ENCODE results near the gene MX1.

The MX1 gene

GRCh38 chr21:41488080-41488479 lies 62.0 kb downstream of the MX1 start:
- no peak for DNase-seq (ENCODE audit: low read depth in 2 of 2, low spot score in 1 of 2)

GRCh38 chr21:41489329-41489728 lies 63.3 kb downstream of the MX1 start:
- DNase-seq (ENCODE audit: low read depth in 2 of 2, low spot score in 1 of 2): no peak

GRCh38 chr21:41490330-41490729 lies 64.3 kb downstream of the MX1 start:
- no peak for DNase-seq (ENCODE audit: low read depth in 2 of 2, low spot score in 1 of 2)

DNA sequence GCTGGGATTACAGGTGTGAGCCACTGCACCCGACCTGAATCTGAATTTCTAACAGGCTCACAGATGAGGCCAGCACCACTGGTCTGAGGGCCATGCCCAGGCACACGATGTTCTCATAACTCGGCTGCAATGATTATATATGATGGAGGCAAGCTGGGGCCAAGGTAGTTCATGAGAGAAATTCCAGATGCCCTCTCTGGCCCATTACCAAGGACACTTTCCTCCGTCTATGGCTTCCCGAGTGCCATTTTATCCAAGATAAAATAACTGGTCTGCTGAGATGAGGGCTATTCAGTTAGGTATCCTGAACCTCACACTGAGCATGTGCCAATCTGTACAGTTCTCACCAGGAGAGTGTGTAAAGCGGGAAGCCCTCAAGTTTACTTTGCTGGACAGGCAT lies 65.4 kb downstream of the MX1 start:
- DNase-seq (ENCODE audit: low read depth in 2 of 2, low spot score in 1 of 2): no peak

DNA sequence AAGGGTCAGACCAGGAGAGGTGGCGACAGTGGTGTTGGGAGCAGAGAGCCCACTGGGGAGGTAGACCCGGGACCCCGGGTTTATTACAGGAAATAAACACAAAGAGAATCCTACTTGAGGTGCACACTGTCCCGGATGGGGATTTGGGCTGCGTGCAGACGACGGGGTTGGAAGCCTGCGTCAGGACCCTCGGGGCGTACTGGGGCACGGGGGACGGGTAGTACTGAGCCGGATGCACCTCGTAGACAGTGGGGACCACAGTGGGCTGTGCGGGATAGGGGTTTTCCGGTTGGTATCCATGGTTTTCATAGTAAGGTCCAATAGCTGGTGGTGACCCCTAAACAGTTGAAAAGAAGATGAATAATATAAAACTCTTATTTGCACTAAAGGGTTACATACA lies 68.2 kb downstream of the MX1 start:
- DNase-seq (ENCODE audit: low read depth in 2 of 2, low spot score in 1 of 2): no peak

DNA sequence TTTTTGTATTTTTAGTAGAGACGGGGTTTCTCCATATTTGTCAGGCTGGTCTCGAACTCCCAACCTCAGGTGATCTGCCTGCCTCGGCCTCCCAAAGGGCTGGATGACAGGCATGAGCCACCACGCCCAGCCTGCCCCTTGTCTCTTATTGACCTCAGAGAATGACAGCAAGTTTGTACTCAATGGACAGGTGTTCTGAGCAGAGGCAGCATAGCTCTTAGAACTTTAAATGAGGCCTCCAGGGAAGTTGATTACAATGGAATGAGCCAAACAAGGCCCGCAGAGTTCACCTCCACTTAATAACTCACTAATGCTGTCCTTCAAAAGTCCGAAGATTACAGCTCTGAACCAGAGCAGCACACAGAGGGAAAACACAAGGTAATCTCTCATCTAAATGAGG lies 71.0 kb downstream of the MX1 start:
- no peak for DNase-seq (ENCODE audit: low read depth in 2 of 2, low spot score in 1 of 2)

DNA sequence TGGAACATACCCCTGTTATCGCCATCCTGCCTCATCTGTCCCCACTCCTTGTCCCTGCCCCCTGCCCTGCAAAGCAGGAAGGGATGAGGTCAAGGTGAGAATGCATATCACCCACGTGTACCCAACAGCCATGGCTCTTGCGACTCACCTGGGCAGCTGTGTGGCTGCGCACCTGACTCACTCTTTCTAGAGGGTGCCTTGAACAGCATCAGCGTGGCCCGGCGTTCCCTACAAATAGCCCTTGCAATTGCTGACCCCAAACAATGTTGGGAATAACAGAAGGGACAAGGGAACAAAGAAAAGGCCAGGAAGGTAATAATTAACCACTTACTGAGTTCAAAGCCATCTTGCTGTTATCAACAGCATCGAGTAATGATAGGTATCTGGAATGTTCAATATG lies 71.7 kb downstream of the MX1 start:
- no peak for DNase-seq (ENCODE audit: low read depth in 2 of 2, low spot score in 1 of 2)

DNA sequence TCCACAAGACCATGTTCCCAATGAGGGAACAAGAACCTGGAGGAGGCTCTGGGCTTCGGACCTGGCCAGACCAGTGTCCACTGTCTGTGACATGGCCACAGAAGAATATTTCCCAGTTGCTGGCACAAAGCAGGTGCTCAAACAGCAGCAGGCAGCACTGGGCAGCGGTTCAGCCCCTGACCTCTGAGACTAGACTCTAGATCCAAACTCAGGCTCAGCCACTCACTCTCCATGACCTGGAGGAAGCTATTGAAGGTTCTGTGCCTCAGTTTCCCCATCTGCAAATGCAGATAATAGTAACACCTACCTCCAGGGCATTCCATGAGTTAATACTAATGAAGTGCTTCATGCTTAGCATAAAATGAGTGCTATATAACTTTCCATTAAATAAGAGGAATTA lies 73.9 kb downstream of the MX1 start:
- no peak for DNase-seq (ENCODE audit: low read depth in 2 of 2, low spot score in 1 of 2)

DNA sequence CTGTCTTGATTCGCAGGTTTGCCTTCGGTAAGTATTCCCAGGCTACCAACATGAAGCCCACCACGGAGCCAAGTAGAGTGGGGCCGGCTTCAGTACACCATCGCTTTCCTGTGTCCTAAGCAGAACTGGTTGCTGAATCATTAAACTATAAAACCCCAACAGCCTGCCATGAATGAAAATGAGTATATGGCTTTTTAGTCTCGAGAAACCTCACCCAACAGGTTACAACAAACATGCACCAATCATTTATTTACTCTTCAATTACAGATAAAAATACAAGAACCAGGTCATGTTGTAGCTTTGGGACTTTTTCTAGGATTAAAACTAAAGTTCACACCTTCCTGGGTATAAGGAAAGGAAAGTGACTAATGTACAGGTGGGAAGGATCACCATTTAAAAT lies 74.3 kb downstream of the MX1 start:
- DNase-seq (ENCODE audit: low read depth in 2 of 2, low spot score in 1 of 2): no peak

GRCh38 chr21:41500931-41501381 lies 74.9 kb downstream of the MX1 start:
- no peak for DNase-seq (ENCODE audit: low read depth in 2 of 2, low spot score in 1 of 2)

DNA sequence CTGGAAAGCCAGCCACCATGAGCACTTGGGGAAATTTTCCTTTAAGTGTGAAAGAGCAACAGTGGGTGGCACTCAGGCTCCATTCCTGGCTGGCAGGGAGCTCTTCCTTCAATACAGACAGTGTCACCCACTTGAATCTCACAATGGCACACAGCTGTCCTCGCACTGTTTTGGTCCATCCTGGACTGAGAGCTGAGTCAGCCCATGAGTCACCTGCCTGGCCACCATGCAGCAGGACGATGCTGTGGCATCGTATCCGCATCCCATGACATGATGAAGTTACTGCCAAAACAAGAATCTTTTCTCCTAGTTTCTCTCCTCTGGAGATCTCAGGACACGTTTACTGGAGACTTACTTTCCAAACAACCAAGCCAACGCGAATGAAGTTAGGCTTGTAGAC lies 75.9 kb downstream of the MX1 start:
- DNase-seq (ENCODE audit: low read depth in 2 of 2, low spot score in 1 of 2): no peak

DNA sequence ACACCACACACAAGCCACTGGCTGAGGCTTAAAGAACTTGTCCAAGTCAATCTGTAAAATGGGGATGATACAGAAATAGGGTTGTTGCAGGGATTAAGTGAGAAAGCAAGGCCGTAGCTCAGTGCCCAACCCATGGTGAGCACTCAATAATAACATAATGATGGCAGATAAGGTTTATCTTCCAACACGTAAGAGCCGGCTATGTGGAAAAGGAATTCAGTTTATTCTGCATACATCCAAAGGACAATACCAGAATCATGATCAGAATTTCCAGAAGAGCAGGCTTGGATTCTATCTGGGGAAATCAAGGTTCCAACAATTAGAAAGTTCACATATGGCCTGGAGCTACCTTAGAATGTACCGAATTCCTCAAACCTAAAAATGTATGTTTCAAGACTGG lies 77.3 kb downstream of the MX1 start:
- DNase-seq (ENCODE audit: low read depth in 2 of 2, low spot score in 1 of 2): no peak

DNA sequence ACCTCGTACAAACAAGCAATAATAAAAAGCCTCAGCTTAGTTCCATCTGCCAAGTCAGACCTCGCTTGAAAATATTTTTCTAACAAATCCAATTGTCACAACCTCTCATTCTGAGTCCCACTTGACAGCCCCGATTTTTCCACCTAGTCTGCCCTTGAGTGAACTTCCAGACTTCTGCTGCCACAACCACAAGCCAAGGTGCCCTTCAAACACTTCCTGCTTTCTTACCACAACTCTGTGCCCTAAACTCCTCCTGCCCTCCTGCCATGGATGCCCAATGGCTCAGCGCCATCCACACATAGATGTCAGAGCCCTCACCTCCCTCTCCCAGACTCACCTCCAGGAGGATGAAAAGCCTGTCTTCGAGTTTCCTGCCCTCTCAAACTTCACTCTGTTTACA lies 78.0 kb downstream of the MX1 start:
- DNase-seq (ENCODE audit: low read depth in 2 of 2, low spot score in 1 of 2): no peak

- DNase-seq (ENCODE audit: low read depth in 2 of 2, low spot score in 1 of 2): no peak
Observed at GRCh38 chr21:41506005-41506594, 80.1 kb downstream of the MX1 start.

GRCh38 chr21:41506611-41507520 lies 80.8 kb downstream of the MX1 start:
- no peak for DNase-seq (ENCODE audit: low read depth in 2 of 2, low spot score in 1 of 2)

- no peak for DNase-seq (ENCODE audit: low read depth in 2 of 2, low spot score in 1 of 2)
Observed at GRCh38 chr21:41507521-41508414, 81.7 kb downstream of the MX1 start, which contains the start of gene TMPRSS2. Gene TMPRSS2, minus strand, starts transcription at chr21:41508158. Its CDS starts 10,025 bp downstream, at chr21:41498133.

DNA sequence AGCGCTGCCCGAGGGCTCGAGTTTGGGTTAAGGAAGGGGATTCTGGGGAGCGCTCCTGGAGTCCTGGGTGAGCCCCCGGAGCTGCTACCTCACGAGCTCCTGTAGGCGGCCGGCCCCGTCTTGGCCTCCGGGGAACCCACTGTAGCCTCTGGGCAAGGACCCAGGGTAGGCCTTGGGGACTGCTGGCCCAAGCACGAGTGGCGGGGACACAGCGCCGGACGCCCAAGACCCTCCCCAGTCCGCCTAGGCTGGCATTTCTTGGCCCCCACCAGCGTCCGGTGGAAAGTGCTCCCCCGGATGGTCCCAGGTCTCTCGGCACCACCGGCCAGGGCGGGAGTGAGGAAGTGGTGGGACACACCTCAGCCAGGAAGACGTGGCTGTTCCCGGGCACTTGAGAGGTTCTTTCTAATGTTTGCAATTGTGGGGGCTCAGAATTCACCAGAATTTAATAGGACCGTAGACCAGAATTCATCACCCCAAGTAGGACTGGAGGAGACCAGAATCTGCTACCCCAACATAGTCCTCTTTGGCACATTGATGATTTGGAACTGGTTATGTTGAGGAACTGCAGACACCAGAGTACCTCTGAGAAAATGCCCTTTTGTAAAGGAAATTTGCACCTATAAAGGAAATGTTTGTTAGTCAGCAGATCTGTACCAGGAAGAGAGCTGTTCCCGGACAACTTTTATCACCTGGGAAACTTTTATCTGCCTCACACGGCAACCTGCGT lies 82.5 kb downstream of the MX1 start:
- DNase-seq (ENCODE audit: low read depth in 2 of 2, low spot score in 1 of 2): no peak
